Activated naive CD4-positive, alpha-beta T cell (primary cell): ENCODE results near the gene ACTR3.

ENCODE experiments used
- DNase-seq, 4 experiments: peaks; one replicate each; lab custom pipeline; 2025; lab: John Stamatoyannopoulos, UW

The ACTR3 gene

GRCh38 chr2:113876503-113877387 lies 13.1 kb upstream of the ACTR3 start:
- peak in 2 of 4 experiments; percentile 61 to 70 for DNase-seq

GRCh38 chr2:113877711-113878598 lies 11.9 kb upstream of the ACTR3 start:
- DNase-seq: no peak

- DNase-seq: no peak
These were observed 11.1 kb upstream of the ACTR3 start for GRCh38 chr2:113878743-113879142.

- no peak for DNase-seq
These were observed 10.4 kb upstream of the ACTR3 start for GRCh38 chr2:113879457-113879856.

- no peak for DNase-seq
These were observed 3.3 kb upstream of the ACTR3 start for GRCh38 chr2:113886479-113887008.

- DNase-seq: no peak
These were observed 2.7 kb upstream of the ACTR3 start for GRCh38 chr2:113887009-113887792.

GRCh38 chr2:113888641-113889470 lies 1.0 kb upstream of the ACTR3 start:
- no peak for DNase-seq

- peak; percentile 21 to 57 (median 40) for DNase-seq
These were observed 655 bp downstream of the ACTR3 start for GRCh38 chr2:113890253-113891235.

- DNase-seq: no peak
These were observed 1.5 kb downstream of the ACTR3 start for GRCh38 chr2:113891265-113891959.

- no peak for DNase-seq
These were observed 2.3 kb downstream of the ACTR3 start for GRCh38 chr2:113892004-113892710.

- DNase-seq: no peak
These were observed 4.4 kb downstream of the ACTR3 start for GRCh38 chr2:113894156-113894743.

- DNase-seq: no peak
These were observed 5.4 kb downstream of the ACTR3 start for GRCh38 chr2:113895301-113895700.

GRCh38 chr2:113895819-113896563 lies 6.1 kb downstream of the ACTR3 start:
- no peak for DNase-seq

GRCh38 chr2:113896791-113897190 lies 6.9 kb downstream of the ACTR3 start:
- DNase-seq: no peak

- DNase-seq: no peak
These were observed 8.2 kb downstream of the ACTR3 start for GRCh38 chr2:113898081-113898480.

GRCh38 chr2:113899166-113899565 lies 9.3 kb downstream of the ACTR3 start:
- no peak for DNase-seq

GRCh38 chr2:113901943-113902342 lies 12.1 kb downstream of the ACTR3 start:
- DNase-seq: no peak
